Measurements from ENCODE around the gene MPST. TPM values are rescaled to one million over a fixed set of nuclear protein-coding genes. Genes with fewer than 3 reads are reported as not detected.

The MPST gene
- total RNA-seq, 2 experiments from 2014 or later, result 61.8 to 124 TPM

- no peak for DNase-seq (ENCODE audit: low spot score)
- ChIA-PET CTCF (ENCODE audit: unreplicated experiment) (no interaction called here), POLR2A (no interaction called here)
- Histone ChIP-seq H3K27ac (ENCODE audit: low read depth, low read length, poor library complexity, severe bottlenecking) (no peak overlapping the region), H3K9me3 (ENCODE audit: low read length) (peaks cover 3% of the 10 kb centered on the region), H3K36me3 (ENCODE audit: insufficient read depth, low read length) (no peaks in the 10 kb centered on the region), H3K9me2 (ENCODE audit: insufficient read depth, low read length) (no peaks in the 10 kb centered on the region), H2AFZ (ENCODE audit: low read length) (no peak overlapping the region), H3K79me2 (ENCODE audit: insufficient read depth, low read depth, low read length) (no peaks in the 10 kb centered on the region), H3K4me1 (ENCODE audit: insufficient read depth, low read length, poor library complexity, severe bottlenecking) (no peaks in the 10 kb centered on the region), H4K20me1 (ENCODE audit: insufficient read depth, low read length) (no peaks in the 10 kb centered on the region), H3K4me2 (ENCODE audit: low read length) (no peak overlapping the region), H3K4me3 (ENCODE audit: low read depth, low read length, poor library complexity, severe bottlenecking) (no peak overlapping the region)
- BruUV-seq (replicated peaks), result no TSS peak
- TF ChIP-seq CTCF (conservative IDR thresholded peaks at IDR 0.05; ENCODE audit: low read length) (no peak), EZH2phosphoT487 (IDR thresholded peaks at IDR 0.05; ENCODE audit: borderline replicate concordance, low read depth, low read length) (no peak)
- intact Hi-C loops (cut with micrococcal nuclease; ENCODE audit: unreplicated experiment), result no loop called here
Observed at GRCh38 chr22:36991206-36991605, 28.3 kb upstream of the MPST start.

GRCh38 chr22:36997746-36998145, 21.8 kb upstream of the MPST start:
- no peaks in the 10 kb centered on the region for H3K4me1 ChIP-seq (ENCODE audit: insufficient read depth, low read length, poor library complexity, severe bottlenecking)
- H3K9me2 ChIP-seq (ENCODE audit: insufficient read depth, low read length), result no peaks in the 10 kb centered on the region
- no peak overlapping the region for H3K27ac ChIP-seq (ENCODE audit: low read depth, low read length, poor library complexity, severe bottlenecking)
- ChIA-PET CTCF (ENCODE audit: unreplicated experiment) (no interaction called here), POLR2A (no interaction called here)
- no peaks in the 10 kb centered on the region for H3K9me3 ChIP-seq (ENCODE audit: low read length)
- BruUV-seq (replicated peaks), result no TSS peak
- DNase-seq (ENCODE audit: low spot score), result no peak
- H3K79me2 ChIP-seq (ENCODE audit: insufficient read depth, low read depth, low read length), result no peaks in the 10 kb centered on the region
- no peaks in the 10 kb centered on the region for H4K20me1 ChIP-seq (ENCODE audit: insufficient read depth, low read length)
- TF ChIP-seq EZH2phosphoT487 (IDR thresholded peaks at IDR 0.05; ENCODE audit: borderline replicate concordance, low read depth, low read length) (no peak), CTCF (conservative IDR thresholded peaks at IDR 0.05; ENCODE audit: low read length) (no peak)
- no peak overlapping the region for H2AFZ ChIP-seq (ENCODE audit: low read length)
- H3K4me2 ChIP-seq (ENCODE audit: low read length), result no peak overlapping the region
- H3K4me3 ChIP-seq (ENCODE audit: low read depth, low read length, poor library complexity, severe bottlenecking), result no peak overlapping the region
- intact Hi-C loops (cut with micrococcal nuclease; ENCODE audit: unreplicated experiment), result no loop called here
- no peaks in the 10 kb centered on the region for H3K36me3 ChIP-seq (ENCODE audit: insufficient read depth, low read length)

- H3K4me1 ChIP-seq (ENCODE audit: insufficient read depth, low read length, poor library complexity, severe bottlenecking), result no peaks in the 10 kb centered on the region
- no TSS peak for BruUV-seq (replicated peaks)
- ChIA-PET POLR2A (interaction anchor here (0.5 to 0.6 kb wide), 2 partner anchors 10 to 101 kb away, joined by 3 read pairs; no protein-coding TSS in a partner anchor), CTCF (ENCODE audit: unreplicated experiment) (no interaction called here)
- no peaks in the 10 kb centered on the region for H3K9me3 ChIP-seq (ENCODE audit: low read length)
- intact Hi-C loops (cut with micrococcal nuclease; ENCODE audit: unreplicated experiment), result no loop called here
- no peak overlapping the region for H3K4me3 ChIP-seq (ENCODE audit: low read depth, low read length, poor library complexity, severe bottlenecking)
- no peak overlapping the region for H3K4me2 ChIP-seq (ENCODE audit: low read length)
- TF ChIP-seq CTCF (conservative IDR thresholded peaks at IDR 0.05; ENCODE audit: low read length), result peak; percentile 42
- no peak for TF ChIP-seq EZH2phosphoT487 (IDR thresholded peaks at IDR 0.05; ENCODE audit: borderline replicate concordance, low read depth, low read length)
- H4K20me1 ChIP-seq (ENCODE audit: insufficient read depth, low read length), result no peaks in the 10 kb centered on the region
- no peak overlapping the region for H2AFZ ChIP-seq (ENCODE audit: low read length)
- H3K79me2 ChIP-seq (ENCODE audit: insufficient read depth, low read depth, low read length), result no peaks in the 10 kb centered on the region
- H3K36me3 ChIP-seq (ENCODE audit: insufficient read depth, low read length), result no peaks in the 10 kb centered on the region
- no peak overlapping the region for H3K27ac ChIP-seq (ENCODE audit: low read depth, low read length, poor library complexity, severe bottlenecking)
- no peak for DNase-seq (ENCODE audit: low spot score)
- H3K9me2 ChIP-seq (ENCODE audit: insufficient read depth, low read length), result no peaks in the 10 kb centered on the region
Observed at GRCh38 chr22:36998620-36999351, 20.8 kb upstream of the MPST start.
